IgD-negative memory B cell (primary cell): ENCODE measurements around the gene CATSPER2. TPM values are rescaled to one million over a fixed set of nuclear protein-coding genes. Genes with fewer than 3 reads are reported as not detected.
"Not testable (repeated sequence)": the region's sequence is repeated elsewhere in the genome, so short reads cannot be mapped to it uniquely, and the experiment has no call there.

ENCODE experiments used
- H3K27ac Mint-ChIP-seq, 3 donors: one replicate each; pipeline ENCODE4 v1.8.0; 2020 to 2022; ENCODE audit warnings: mild to moderate bottlenecking in 3 of 3, mixed read lengths in 3 of 3, moderate library complexity in 1 of 3
- H3K27me3 Mint-ChIP-seq: one replicate; pipeline ENCODE4 v1.8.0; 2021; ENCODE audit warnings: mixed read lengths
- H3K36me3 Mint-ChIP-seq: one replicate; pipeline ENCODE4 v1.8.0; 2020; ENCODE audit warnings: mild to moderate bottlenecking, mixed read lengths
- H3K4me1 Mint-ChIP-seq, 3 donors: one replicate each; pipeline ENCODE4 v1.8.0; 2020 to 2022; ENCODE audit warnings: mixed read lengths in 3 of 3, mild to moderate bottlenecking in 1 of 3
- H3K4me3 Mint-ChIP-seq, 4 donors: one replicate each; pipeline ENCODE4 v1.8.0; 2020 to 2022; ENCODE audit warnings: mild to moderate bottlenecking in 4 of 4, mixed read lengths in 4 of 4, moderate library complexity in 3 of 4
- H3K9me3 Mint-ChIP-seq, 3 donors: one replicate each; pipeline ENCODE4 v1.8.0; 2020 to 2021; ENCODE audit warnings: mixed read lengths in 3 of 3, mild to moderate bottlenecking in 1 of 3
- polyA plus RNA-seq: library from polyadenylated mRNA; unstranded; fragments of 300-500 nt; fragmentation: Illumina TruSeq; gene quantifications from one replicate; pipeline ENCODE4 v1.2.3, GENCODE V29; 2021

CATSPER2 gene
- polyA plus RNA-seq, 1 donor from 2014 or later = 3.2 TPM

GRCh38 chr15:43618700-43619099, 29.9 kb downstream of the CATSPER2 start, which contains the start of gene STRC:
TSS of gene STRC (minus strand) at chr15:43618800. CDS start at chr15:43618722, 78 bp downstream.
- H3K4me1 Mint-ChIP-seq, H3K36me3 Mint-ChIP-seq, H3K4me3 Mint-ChIP-seq, H3K27me3 Mint-ChIP-seq, H3K9me3 Mint-ChIP-seq, H3K27ac Mint-ChIP-seq: not testable (repeated sequence)

- H3K36me3 Mint-ChIP-seq = not testable (repeated sequence)
Observed at GRCh38 chr15:43617750-43618149, 30.9 kb downstream of the CATSPER2 start.

GRCh38 chr15:43602233-43602632, 46.4 kb downstream of the CATSPER2 start:
- peaks cover 18% of the 10 kb centered on the region for H3K27me3 Mint-ChIP-seq
- not testable (repeated sequence) for H3K27ac Mint-ChIP-seq, H3K4me1 Mint-ChIP-seq, H3K4me3 Mint-ChIP-seq, H3K9me3 Mint-ChIP-seq, H3K36me3 Mint-ChIP-seq

More at GRCh38 chr15:43617750-43618149, 30.9 kb downstream of the CATSPER2 start:
- H3K4me3 Mint-ChIP-seq, H3K9me3 Mint-ChIP-seq, H3K27me3 Mint-ChIP-seq, H3K27ac Mint-ChIP-seq, H3K4me1 Mint-ChIP-seq: not testable (repeated sequence)

DNA sequence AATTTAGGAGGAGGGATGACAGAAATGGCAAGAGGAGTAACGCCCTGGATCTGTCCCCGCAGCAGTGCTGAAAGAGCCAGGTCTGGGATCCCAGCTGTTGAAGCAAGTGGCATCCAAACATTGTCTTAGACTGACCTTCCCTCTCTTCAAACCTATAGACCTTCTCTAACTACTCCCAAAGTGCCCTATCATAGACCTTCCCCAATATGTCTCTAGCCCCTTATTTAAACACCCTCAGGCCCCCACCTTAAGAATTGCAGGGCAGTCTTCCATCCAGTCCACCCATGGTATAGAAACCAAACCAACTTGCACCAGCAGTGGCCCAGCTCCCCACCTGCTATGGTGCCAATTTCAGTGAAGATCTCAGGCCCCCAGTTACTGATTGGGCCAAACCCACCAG, 48.4 kb downstream of the CATSPER2 start:
- not testable (repeated sequence) for H3K4me3 Mint-ChIP-seq, H3K27ac Mint-ChIP-seq, H3K4me1 Mint-ChIP-seq, H3K36me3 Mint-ChIP-seq, H3K9me3 Mint-ChIP-seq
- peaks cover 22% of the 10 kb centered on the region for H3K27me3 Mint-ChIP-seq

DNA sequence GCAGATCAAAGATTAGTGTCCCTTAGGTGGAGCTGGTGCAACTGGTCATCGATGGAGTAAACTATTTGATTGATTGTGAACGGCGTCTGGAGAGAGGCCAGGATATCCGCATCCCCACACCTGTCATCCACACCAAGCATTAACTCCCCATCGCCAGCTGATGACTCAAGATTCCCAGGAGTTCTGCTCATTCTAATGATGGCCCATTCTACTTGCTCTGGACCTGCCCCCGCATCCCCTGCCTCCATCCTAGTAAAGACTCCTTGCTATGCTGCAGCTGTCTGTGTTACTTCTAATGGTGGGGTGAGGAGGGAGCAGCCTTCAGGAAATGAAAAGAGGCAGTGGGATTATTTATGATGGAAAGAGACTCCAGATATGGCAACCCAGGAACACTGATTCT, 49.5 kb downstream of the CATSPER2 start:
- not testable (repeated sequence) for H3K4me1 Mint-ChIP-seq, H3K36me3 Mint-ChIP-seq, H3K27ac Mint-ChIP-seq, H3K9me3 Mint-ChIP-seq
- H3K27me3 Mint-ChIP-seq = peaks cover 17% of the 10 kb centered on the region
- H3K4me3 Mint-ChIP-seq = peak overlapping the region in 1 of 4 donors; percentile 65

GRCh38 chr15:43593328-43594190, 55.1 kb downstream of the CATSPER2 start, which contains the start of gene CKMT1B:
TSS of gene CKMT1B (plus strand) at chr15:43594027. CDS start at chr15:43594219, 192 bp downstream.
- H3K4me1 Mint-ChIP-seq, H3K27me3 Mint-ChIP-seq, H3K9me3 Mint-ChIP-seq, H3K36me3 Mint-ChIP-seq, H3K4me3 Mint-ChIP-seq, H3K27ac Mint-ChIP-seq: not testable (repeated sequence)

GRCh38 chr15:43592841-43593240, 55.8 kb downstream of the CATSPER2 start:
- not testable (repeated sequence) for H3K27me3 Mint-ChIP-seq, H3K9me3 Mint-ChIP-seq, H3K4me3 Mint-ChIP-seq, H3K4me1 Mint-ChIP-seq, H3K36me3 Mint-ChIP-seq, H3K27ac Mint-ChIP-seq

GRCh38 chr15:43589778-43590466, 58.7 kb downstream of the CATSPER2 start, which contains the start of gene PPIP5K1:
TSS of gene PPIP5K1 (minus strand) at chr15:43590208. CDS start at chr15:43584504, 5,704 bp downstream.
- H3K4me1 Mint-ChIP-seq, H3K27ac Mint-ChIP-seq: not testable (repeated sequence)

More at GRCh38 chr15:43589778-43590466, 58.7 kb downstream of the CATSPER2 start, which contains the start of gene PPIP5K1:
- H3K4me3 Mint-ChIP-seq, H3K36me3 Mint-ChIP-seq, H3K27me3 Mint-ChIP-seq, H3K9me3 Mint-ChIP-seq: not testable (repeated sequence)

Other genes with a start within 250 kb of the CATSPER2 start
- 10.7 TPM for gene TP53BP1, start 155.7 kb downstream of the CATSPER2 start, polyA plus RNA-seq
- gene MAP1A, start 131.2 kb downstream of the CATSPER2 start, polyA plus RNA-seq = not detected
- 12.9 TPM for gene PPIP5K1, start 58.6 kb downstream of the CATSPER2 start, polyA plus RNA-seq
- gene CKMT1B, start 54.8 kb downstream of the CATSPER2 start, polyA plus RNA-seq = not detected
- gene STRC, start 30.0 kb downstream of the CATSPER2 start, polyA plus RNA-seq = not detected
- gene CKMT1A, start 45.0 kb upstream of the CATSPER2 start, polyA plus RNA-seq = not detected
- gene PDIA3, start 97.6 kb upstream of the CATSPER2 start, polyA plus RNA-seq = 248 TPM
- 9.3 TPM for gene ELL3, start 128.1 kb upstream of the CATSPER2 start, polyA plus RNA-seq
- 1,765 TPM for gene SERF2, start 143.5 kb upstream of the CATSPER2 start, polyA plus RNA-seq
- gene SERINC4, start 151.4 kb upstream of the CATSPER2 start, polyA plus RNA-seq = 1.1 TPM
- 7.8 TPM for gene HYPK, start 151.8 kb upstream of the CATSPER2 start, polyA plus RNA-seq
- 10.9 TPM for gene MFAP1, start 175.8 kb upstream of the CATSPER2 start, polyA plus RNA-seq
- 6.8 TPM for gene WDR76, start 178.2 kb upstream of the CATSPER2 start, polyA plus RNA-seq